K562 treated with DMSO at 1 percent for 24 hours (cell line): Measurements from ENCODE around the gene CCNA1. TPM values are rescaled to one million over a fixed set of nuclear protein-coding genes. Genes with fewer than 3 reads are reported as not detected.

Source experiments
- total RNA-seq: library from RNA; unstranded; fragments of 300-600 nt; gene quantifications from 2 replicates; pipeline ENCODE4 v1.2.3, GENCODE V29; 2022; ENCODE audit warnings: low read depth; ENCODE audit not compliant: insufficient read depth

CCNA1 gene
- total RNA-seq: 0.14 TPM in 1 of 2 replicates, not detected in the other

DNA sequence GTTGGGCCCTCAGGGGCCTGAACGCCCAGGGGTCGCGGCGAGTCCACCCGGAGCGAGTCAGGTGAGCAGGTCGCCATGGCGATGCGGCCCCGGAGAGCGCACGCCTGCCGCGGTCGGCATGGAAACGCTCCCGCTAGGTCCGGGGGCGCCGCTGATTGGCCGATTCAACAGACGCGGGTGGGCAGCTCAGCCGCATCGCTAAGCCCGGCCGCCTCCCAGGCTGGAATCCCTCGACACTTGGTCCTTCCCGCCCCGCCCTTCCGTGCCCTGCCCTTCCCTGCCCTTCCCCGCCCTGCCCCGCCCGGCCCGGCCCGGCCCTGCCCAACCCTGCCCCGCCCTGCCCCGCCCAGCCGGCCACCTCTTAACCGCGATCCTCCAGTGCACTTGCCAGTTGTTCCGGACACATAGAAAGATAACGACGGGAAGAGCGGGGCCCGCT, at the start of gene CCNA1:
Gene CCNA1 (plus strand): TSS at position 390 of the 439 bp plus-strand sequence. CDS start 562 bp downstream, outside the sequence.

Other genes with a start within 250 kb of the CCNA1 start
- 2.5 and 3.0 TPM in 2 replicates for gene SOHLH2, start 217.9 kb upstream of the CCNA1 start, total RNA-seq
- 2.0 and 3.1 TPM in 2 replicates for gene CCDC169, start 134.7 kb upstream of the CCNA1 start, total RNA-seq
- 22.9 and 23.8 TPM in 2 replicates for gene SPART, start 86.1 kb upstream of the CCNA1 start, total RNA-seq
- not detected in 2 replicates for gene SERTM1, start 241.5 kb downstream of the CCNA1 start, total RNA-seq